ENCODE data around the gene STRN4.
"Not testable (repeated sequence)": the region's sequence is repeated elsewhere in the genome, so short reads cannot be mapped to it uniquely, and the experiment has no call there.

The STRN4 gene

DNA sequence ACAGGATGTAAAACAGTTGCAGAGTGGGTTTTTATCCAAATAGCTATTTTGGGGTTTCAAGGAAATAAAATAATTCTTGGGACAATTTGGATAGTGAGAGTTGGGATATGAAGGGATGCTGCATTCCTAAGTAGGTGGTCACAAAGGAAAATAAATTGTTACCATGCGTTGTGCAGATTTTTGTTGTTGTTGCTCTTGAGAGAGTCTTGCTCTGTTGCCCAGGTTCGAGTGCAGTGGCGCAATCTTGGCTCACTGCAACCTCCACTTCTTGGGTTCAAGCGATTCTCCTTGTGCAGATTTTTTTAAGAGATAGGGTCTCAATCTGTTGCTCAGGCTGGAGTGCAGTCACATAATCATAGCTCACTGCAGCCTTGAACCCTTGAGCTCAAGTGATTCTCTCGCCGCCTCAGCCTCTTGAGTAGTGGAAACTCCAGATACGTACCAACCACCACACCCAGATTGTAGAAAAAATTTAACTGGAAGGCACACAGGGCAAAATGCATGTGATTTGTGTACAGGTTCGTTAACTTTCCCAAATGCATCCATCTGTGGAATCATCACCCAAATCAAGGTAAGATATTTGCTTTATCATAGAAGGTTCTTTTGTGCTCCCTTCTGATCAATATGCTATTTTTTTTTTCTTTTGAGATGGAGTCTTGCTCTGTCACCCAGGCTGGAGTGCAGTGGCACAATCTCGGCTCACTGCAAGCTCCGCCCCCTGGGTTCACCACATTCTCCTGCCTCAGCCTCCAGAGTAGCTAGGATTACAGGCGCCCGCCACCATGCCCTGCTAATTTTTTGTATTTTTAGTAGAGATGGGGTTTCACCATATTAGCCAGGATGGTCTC lies 26.1 kb upstream of the STRN4 start:
- no peak for DNase-seq

- not testable (repeated sequence) for DNase-seq
Measured at GRCh38 chr19:46768746-46769145, 22.5 kb upstream of the STRN4 start.

DNA sequence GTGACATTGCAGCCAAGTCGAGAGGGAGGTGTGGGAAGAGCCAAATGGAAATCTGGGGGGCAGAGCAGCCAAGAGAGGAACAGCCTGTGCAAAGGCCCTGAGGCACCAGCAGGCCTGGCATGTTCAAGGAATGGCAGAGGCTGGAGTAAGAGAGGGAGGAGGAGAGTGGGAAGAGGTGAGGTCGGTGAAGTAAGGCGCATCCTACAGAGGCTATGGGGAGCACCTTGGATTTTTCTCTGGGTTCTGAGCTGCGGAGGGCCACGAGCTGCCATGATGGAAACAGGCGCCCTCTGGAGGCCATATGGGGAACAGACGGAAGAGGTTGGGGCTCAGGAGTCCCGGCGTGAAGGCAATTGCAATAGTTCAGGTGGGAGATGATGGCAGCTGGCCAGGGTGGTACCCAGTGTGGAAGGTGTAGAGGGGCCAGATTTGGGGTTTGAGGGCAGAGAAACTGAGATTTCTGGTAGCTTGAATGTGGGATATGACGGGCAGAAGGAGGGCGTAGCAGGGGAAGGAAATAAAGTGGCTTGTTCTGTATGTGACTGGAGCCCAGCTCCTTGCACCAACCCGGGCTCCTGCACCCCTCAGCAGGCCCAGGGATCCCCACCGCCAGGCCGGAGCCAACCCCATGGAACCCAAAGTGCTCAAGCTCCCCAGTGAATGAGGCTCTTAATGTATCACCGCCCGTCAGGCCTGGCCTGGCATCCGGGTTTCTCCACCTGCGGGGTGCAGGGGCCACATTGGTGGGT lies 20.5 kb upstream of the STRN4 start:
- no peak for DNase-seq

- no peak for DNase-seq
Measured at GRCh38 chr19:46764817-46765291, 18.6 kb upstream of the STRN4 start.

DNA sequence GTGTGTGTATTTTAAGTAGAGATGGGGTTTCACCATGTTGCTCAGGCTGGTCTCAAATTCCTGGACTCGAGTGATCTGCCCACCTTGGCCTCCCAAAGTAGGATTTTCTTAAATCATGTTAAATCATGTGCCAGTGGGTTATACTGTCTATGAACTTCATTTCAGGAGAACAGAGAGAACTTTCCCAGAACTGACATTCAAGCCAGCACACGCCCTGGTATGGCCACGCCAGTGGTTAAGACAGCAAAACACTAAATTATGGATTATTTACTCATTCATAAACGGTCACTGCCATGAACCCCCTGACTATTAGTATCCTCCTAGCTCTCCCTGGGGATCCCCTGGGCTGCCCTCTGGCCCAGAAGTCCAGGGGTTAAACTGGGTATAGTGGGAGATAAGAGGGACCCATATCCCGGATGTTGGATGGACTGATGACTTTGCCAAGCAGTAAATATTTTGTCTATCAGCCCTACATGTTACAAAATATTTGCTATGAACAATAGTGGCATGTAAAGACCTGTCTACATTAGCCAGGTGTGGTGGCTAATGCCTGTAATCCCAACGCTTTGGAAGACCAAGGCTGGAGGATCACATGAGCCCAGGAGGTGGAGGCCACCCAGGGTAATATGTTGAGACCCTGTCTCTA lies 16.1 kb upstream of the STRN4 start:
- DNase-seq = no peak

- no peak for DNase-seq
Measured at GRCh38 chr19:46761418-46761831, 15.2 kb upstream of the STRN4 start.

DNA sequence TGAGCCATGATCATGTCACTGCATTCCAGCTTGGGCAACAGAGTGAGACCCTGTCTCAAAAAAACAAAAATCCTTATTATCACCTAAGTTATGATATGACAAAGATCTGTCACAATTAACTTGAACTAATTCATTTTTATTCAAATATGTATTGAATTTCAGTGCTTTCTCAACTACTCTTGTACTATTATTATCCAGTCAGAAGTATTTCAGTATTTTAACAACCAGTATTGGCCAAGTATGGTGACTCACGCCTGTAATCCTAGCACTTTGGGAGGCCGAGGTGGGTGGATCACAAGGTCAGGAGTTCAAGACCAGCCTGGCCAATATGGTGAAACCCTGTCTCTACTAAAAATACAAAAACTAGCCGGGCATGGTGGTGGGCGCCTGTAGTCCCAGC lies 14.6 kb upstream of the STRN4 start:
- not testable (repeated sequence) for DNase-seq

GRCh38 chr19:46760363-46760762 lies 14.1 kb upstream of the STRN4 start:
- DNase-seq = no peak

DNA sequence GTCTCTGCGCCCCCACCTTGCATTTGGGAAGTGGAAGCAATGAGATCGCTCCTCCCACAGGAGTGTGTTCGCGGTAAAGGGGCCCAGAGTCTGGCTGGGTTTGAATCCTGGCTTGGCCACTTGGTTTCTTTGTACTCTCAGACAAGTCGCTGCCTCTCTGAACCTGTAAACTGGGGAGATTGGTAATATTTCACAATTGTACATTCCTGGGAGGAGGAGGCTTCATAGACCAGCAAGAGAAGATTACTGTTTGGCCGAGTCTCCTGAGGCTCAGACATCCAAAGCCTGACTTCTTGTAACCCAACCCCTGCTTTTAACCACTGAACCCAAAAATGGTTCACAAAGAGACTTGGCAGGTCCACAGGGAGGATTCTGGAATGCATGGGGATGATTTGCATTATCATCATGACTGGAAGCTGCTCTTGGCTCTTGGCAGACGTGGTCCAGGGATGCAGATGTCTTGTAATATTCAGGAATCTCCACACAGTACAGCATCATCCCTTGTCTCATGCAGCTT lies 13.6 kb upstream of the STRN4 start:
- DNase-seq = no peak

DNA sequence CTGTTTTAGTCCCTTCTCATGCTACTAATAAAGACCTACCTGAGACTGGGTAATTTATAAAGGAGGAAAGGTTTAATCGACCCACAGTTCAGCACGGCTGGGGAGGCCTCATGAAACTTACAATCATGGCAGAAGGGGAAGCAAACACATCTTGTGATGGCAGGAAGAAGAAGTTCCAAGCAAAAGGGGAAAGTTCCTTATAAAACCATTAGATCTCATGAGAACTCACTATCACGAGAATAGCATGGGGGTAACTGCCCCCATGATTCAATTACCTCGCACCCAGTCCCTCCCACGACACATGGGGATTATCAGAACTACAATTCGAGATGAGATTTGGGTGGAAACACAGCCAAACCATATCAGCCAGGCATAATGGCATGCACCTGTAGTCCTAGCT lies 13.0 kb upstream of the STRN4 start:
- DNase-seq = no peak

GRCh38 chr19:46756544-46756888 lies 10.3 kb upstream of the STRN4 start:
- no peak for DNase-seq

DNA sequence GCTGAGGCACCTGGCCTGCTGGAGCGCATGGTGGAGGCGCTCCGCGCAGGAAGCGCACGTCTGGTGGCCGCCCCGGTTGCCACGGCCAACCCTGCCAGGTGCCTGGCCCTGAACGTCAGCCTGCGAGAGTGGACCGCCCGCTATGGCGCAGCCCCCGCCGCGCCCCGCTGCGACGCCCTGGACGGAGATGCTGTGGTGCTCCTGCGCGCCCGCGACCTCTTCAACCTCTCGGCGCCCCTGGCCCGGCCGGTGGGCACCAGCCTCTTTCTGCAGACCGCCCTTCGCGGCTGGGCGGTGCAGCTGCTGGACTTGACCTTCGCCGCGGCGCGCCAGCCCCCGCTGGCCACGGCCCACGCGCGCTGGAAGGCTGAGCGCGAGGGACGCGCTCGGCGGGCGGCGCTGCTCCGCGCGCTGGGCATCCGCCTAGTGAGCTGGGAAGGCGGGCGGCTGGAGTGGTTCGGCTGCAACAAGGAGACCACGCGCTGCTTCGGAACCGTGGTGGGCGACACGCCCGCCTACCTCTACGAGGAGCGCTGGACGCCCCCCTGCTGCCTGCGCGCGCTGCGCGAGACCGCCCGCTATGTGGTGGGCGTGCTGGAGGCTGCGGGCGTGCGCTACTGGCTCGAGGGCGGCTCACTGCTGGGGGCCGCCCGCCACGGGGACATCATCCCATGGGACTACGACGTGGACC lies 9.7 kb upstream of the STRN4 start:
- DNase-seq = no peak

- no peak for DNase-seq
Measured at GRCh38 chr19:46755077-46755852, 9.0 kb upstream of the STRN4 start.

DNA sequence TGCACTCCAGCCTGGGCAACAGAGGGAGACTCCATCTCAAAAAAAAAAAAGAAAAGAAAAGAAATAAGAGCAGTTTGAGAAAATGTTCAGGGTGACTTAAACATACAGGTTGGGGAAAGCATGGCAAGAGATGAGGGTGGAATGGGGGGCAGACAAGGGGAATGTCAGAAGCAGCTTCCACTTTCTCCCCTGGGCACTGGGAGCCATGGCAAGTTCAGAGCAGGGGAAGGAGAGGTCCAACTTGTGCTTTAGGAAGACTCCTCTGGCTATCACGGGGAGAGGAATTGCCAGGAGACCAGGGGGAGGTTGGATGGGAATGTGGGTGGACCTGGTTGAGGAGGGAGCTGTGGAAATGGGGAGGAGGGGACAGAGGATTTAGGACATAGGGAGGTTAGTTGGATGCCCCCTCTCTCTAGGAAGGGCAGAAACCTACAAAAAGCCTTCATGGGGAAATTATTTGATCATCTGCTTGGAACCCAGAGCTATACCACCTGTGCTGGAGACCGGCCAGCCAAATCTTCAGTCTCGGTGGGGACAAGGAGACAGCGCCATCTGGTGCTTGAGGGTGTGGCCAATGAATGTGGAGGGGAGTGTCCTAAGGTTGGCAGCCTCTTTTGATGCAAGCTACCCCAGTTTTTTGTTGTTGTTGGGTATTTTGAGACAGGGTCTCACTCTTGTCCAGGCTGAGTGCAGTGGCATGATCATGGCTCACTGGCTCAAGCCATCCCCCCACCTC lies 7.3 kb upstream of the STRN4 start:
- DNase-seq = no peak

GRCh38 chr19:46748325-46749109 lies 2.3 kb upstream of the STRN4 start:
- peak in 1 of 2 experiments; percentile 13 for DNase-seq

DNA sequence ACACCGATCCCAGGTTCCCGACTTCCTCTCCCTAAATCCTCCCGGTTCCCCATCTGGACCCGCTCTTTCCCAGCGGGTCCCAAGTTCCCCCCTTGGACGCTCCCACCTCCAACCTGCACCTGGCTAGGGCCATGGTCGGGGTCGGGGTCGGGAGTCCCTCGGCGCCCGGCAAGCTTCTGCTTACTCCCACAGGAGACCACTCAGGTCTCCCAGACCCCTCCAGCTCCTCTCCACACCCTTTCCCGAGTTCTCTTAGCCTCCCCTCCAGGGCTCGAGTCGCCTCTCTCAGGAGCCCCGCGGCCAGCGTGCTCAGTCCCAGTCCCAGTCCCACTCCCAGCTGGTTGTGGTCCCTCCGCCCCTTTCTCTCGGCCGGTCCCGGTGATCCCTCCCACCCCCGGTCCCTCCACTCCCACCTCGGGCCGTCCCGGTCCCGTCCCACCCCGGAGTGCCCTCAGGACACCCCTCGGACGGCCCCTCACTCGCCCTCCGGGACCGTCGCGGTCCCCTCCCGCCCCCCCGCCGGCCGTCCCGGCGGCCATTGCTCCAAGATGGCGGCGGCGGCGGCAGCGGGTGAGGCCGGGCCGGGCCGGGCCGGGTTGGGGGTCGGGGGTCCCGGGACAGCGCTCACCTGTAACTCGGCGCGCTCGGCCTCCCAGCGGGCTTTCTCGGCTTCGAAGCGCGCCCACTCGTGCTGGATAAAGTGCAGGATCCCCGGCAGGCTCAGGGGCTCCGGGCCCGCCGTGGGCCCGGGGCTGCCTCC lies 549 bp downstream of the STRN4 start, which contains the start of gene FKRP:
TSS of gene FKRP (plus strand) at position 537 of the 760 bp plus-strand sequence. CDS start 9,394 bp downstream, outside the sequence.
- DNase-seq = no peak

DNA sequence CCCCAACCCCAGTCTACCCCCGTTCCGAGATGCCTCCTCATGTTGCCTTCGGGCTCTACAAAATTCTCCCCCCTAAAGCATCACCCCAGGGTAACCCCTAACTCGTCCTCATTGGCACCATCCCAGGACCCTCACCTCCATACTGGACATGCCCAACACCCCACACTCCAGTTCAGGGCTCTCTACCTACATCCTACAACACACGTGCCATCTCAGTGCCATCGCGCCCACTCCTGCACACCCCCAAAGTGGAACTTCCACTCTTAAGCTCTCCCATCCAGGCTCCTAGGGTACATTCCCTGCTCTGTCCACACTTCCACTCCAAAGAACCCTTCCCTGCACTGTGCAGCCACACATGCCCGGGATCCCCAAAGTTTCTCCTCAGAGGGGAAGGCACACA lies 1.2 kb downstream of the STRN4 start:
- no peak for DNase-seq

DNA sequence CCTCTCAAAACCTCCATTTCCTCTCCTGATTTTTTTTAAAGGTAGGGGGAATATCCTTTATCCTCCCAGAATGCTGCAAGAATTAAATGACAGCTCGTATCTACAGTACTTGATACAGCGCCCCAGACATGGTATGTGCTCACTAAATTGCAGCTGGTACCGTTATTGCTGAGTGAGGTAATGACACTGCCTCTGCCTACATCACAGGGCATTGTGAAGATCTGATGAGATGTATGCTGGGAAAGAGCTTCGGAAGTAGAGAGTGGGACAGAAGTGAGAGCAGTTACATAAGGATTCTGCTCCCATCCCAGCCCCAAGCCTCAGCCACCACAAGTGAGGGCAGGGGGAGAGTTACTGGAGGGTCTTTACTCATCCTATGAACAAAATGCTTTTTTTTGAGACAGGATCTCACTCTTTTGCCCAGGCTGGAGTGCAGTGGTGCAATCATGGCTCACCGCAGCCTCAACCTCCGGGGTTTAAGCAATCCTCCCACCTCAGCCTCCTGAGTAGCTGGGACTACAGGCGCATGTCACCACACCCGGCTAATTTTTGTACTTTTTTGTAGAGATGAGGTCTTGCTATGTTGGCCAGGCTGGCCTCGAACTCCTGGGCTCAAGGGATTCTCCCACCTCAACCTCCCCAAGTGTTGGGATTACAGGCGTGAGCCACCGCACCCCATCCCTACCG lies 2.1 kb downstream of the STRN4 start:
- no peak for DNase-seq

- DNase-seq = no peak
Measured at GRCh38 chr19:46742926-46743480, 3.2 kb downstream of the STRN4 start.

Measured in NCI-H187 (cell line).